PC-9 (cell line): ENCODE results near the gene UBE4A. TPM values are rescaled to one million over a fixed set of nuclear protein-coding genes. Genes with fewer than 3 reads are reported as not detected.

ENCODE experiments used
- BruUV-seq: library from RNA; stranded (reverse); fragments of 400-500 nt; replicated peaks from 2 replicates; lab custom pipeline; 2021; lab: Mats Ljungman, UMichigan
- CTCF ChIA-PET: fragments of 300-600 bp; sonication (Branson Sonifier 250); formaldehyde crosslinking; loops from one replicate; lab custom pipeline; 2022; ENCODE audit warnings: antibody characterized with exemption; lab: Charles Lee
- POLR2A ChIA-PET: fragments of 300-600 bp; sonication (Branson Sonifier 250); formaldehyde crosslinking; loops from one replicate; lab custom pipeline; 2022; ENCODE audit warnings: antibody characterized with exemption; ENCODE audit not compliant: unreplicated experiment; lab: Charles Lee
- DNase-seq, 2 experiments: peaks; one replicate each; pipeline versions ENCODE4 v3.0.0 to v3.0.0-alpha.2; 2015 to 2022; ENCODE audit warnings: mixed read lengths in 1 of 2
- H2AFZ ChIP-seq: fragments of 200-600 bp; sonication (generic); 2 replicates; pipeline ENCODE4 v1.8.1; 2017; ENCODE audit warnings: antibody characterized with exemption
- H3F3A ChIP-seq: fragments of 200-600 bp; sonication (generic); 2 replicates; pipeline ENCODE4 v1.8.1; 2017; ENCODE audit warnings: antibody characterized with exemption, mild to moderate bottlenecking, low read depth; ENCODE audit not compliant: insufficient read depth
- H3K27ac ChIP-seq: fragments of 200-600 bp; sonication (generic); 2 replicates; pipeline ENCODE4 v1.6.1; 2016; ENCODE audit warnings: mixed run types
- H3K27me3 ChIP-seq: fragments of 200-600 bp; sonication (generic); 2 replicates; pipeline ENCODE4 v1.6.1; 2016; ENCODE audit warnings: low read depth, mixed run types; ENCODE audit not compliant: insufficient read depth
- H3K36me3 ChIP-seq: fragments of 200-600 bp; sonication (generic); 2 replicates; pipeline ENCODE4 v1.6.1; 2016; ENCODE audit warnings: low read depth, mixed run types
- H3K4me1 ChIP-seq: fragments of 200-600 bp; sonication (generic); replicated peaks from 2 replicates; pipeline ENCODE4 v1.6.1; 2016; ENCODE audit warnings: mixed run types; ENCODE audit not compliant: insufficient read depth
- H3K4me2 ChIP-seq: fragments of 200-600 bp; sonication (generic); 2 replicates; pipeline ENCODE4 v1.6.1; 2017; ENCODE audit warnings: mixed run types
- H3K4me3 ChIP-seq: fragments of 200-600 bp; sonication (generic); 2 replicates; pipeline ENCODE4 v1.6.1; 2016; ENCODE audit warnings: mixed run types
- H3K79me2 ChIP-seq: fragments of 200-600 bp; sonication (generic); 2 replicates; pipeline ENCODE4 v1.6.1; 2017; ENCODE audit warnings: low read depth, mixed run types
- H3K9me2 ChIP-seq: fragments of 200-600 bp; sonication (generic); 2 replicates; pipeline ENCODE4 v1.8.1; 2017; ENCODE audit warnings: mild to moderate bottlenecking; ENCODE audit not compliant: insufficient read depth
- H3K9me3 ChIP-seq: fragments of 200-600 bp; sonication (generic); 2 replicates; pipeline ENCODE4 v1.8.1; 2016; ENCODE audit warnings: low read depth; ENCODE audit not compliant: insufficient read depth
- H4K20me1 ChIP-seq: fragments of 200-600 bp; sonication (generic); 2 replicates; pipeline ENCODE4 v1.8.1; 2017; ENCODE audit not compliant: insufficient read depth
- CTCF ChIP-seq: fragments of 200-600 bp; sonication (generic); conservative IDR thresholded peaks from 2 replicates; pipeline ENCODE4 v1.6.1; 2017; ENCODE audit warnings: mixed run types, antibody characterized with exemption, mild to moderate bottlenecking, moderate library complexity
- EZH2 ChIP-seq: fragments of 200-600 bp; sonication (generic); IDR thresholded peaks from 2 replicates; pipeline ENCODE4 v1.8.0; 2017; ENCODE audit warnings: antibody characterized with exemption, low read depth
- intact Hi-C: fragments of 100-400 bp; cut with micrococcal nuclease; formaldehyde crosslinking; loops from one replicate; pipeline ENCODE4 v1.10.0; 2022; ENCODE audit not compliant: unreplicated experiment
- total RNA-seq: library from RNA; stranded (reverse); gene quantifications from 2 replicates; pipeline ENCODE4 v1.2.3, GENCODE V29; 2021

UBE4A gene
- total RNA-seq, 1 experiment from 2014 or later = 30.9 TPM

- CTCF ChIA-PET = no interaction called here
- H3K36me3 ChIP-seq = no peaks in the 10 kb centered on the region
- no peaks in the 10 kb centered on the region for H3K79me2 ChIP-seq
- no TSS peak for BruUV-seq
- H3K4me3 ChIP-seq = no peak overlapping the region
- no peak overlapping the region for H2AFZ ChIP-seq
- no peaks in the 10 kb centered on the region for H3K9me2 ChIP-seq
- TF ChIP-seq CTCF = no peak
- TF ChIP-seq EZH2 = no peak
- H3K27me3 ChIP-seq = no peaks in the 10 kb centered on the region
- H3K4me1 ChIP-seq = no peaks in the 10 kb centered on the region
- H4K20me1 ChIP-seq = no peaks in the 10 kb centered on the region
- no peak for DNase-seq
- intact Hi-C loops = no loop called here
- no peaks in the 10 kb centered on the region for H3K9me3 ChIP-seq
- POLR2A ChIA-PET = no interaction called here
- H3F3A ChIP-seq = no peaks in the 10 kb centered on the region
- no peak overlapping the region for H3K27ac ChIP-seq
- no peak overlapping the region for H3K4me2 ChIP-seq
Measured at GRCh38 chr11:118341815-118342489, 17.4 kb upstream of the UBE4A start.

GRCh38 chr11:118342503-118343161, 16.8 kb upstream of the UBE4A start, which contains the start of gene CD3D:
Gene CD3D, minus strand, starts transcription at chr11:118342705. Its CDS starts 98 bp downstream, at chr11:118342607.
- no peak for DNase-seq
- Histone ChIP-seq H3K27me3 (no peaks in the 10 kb centered on the region), H3K4me2 (no peak within 1 kb of the TSS), H3K4me3 (no peak within 1 kb of the TSS), H3K36me3 (no peaks in the 10 kb centered on the region), H3K27ac (no peak within 1 kb of the TSS), H4K20me1 (no peaks in the 10 kb centered on the region), H2AFZ (no peak within 1 kb of the TSS), H3K9me2 (no peaks in the 10 kb centered on the region), H3K79me2 (no peaks in the 10 kb centered on the region), H3K4me1 (no peaks in the 10 kb centered on the region), H3K9me3 (no peaks in the 10 kb centered on the region), H3F3A (no peaks in the 10 kb centered on the region)
- CTCF ChIA-PET = interaction anchor here (0.6 kb wide), 1 partner anchor 947 kb away, joined by 5 read pairs; no protein-coding TSS in a partner anchor
- no TSS peak for BruUV-seq
- intact Hi-C loops = no loop called here
- TF ChIP-seq CTCF = no peak
- TF ChIP-seq EZH2 = no peak
- POLR2A ChIA-PET = no interaction called here

GRCh38 chr11:118343248-118343647, 16.2 kb upstream of the UBE4A start:
- Histone ChIP-seq H3K36me3 (no peaks in the 10 kb centered on the region), H3K4me2 (no peak overlapping the region), H3K27ac (no peak overlapping the region), H3F3A (no peaks in the 10 kb centered on the region), H3K4me1 (no peaks in the 10 kb centered on the region), H2AFZ (no peak overlapping the region), H4K20me1 (no peaks in the 10 kb centered on the region), H3K9me3 (no peaks in the 10 kb centered on the region), H3K9me2 (no peaks in the 10 kb centered on the region), H3K4me3 (no peak overlapping the region), H3K79me2 (no peaks in the 10 kb centered on the region), H3K27me3 (no peaks in the 10 kb centered on the region)
- POLR2A ChIA-PET = no interaction called here
- TF ChIP-seq CTCF (no peak), EZH2 (no peak)
- no peak for DNase-seq
- intact Hi-C loops = no loop called here
- CTCF ChIA-PET = no interaction called here
- BruUV-seq = no TSS peak
